GM19463 (cell line): ENCODE results near the gene MACROD1.

Source experiments
- ATAC-seq: cut with Tn5 transposase; IDR thresholded peaks from one replicate; pipeline ENCODE4 v1.9.1; 2021; ENCODE audit warnings: mild to moderate bottlenecking, moderate library complexity; ENCODE audit not compliant: unreplicated experiment

MACROD1 gene

GRCh38 chr11:64078905-64079304 is 87.0 kb downstream of the MACROD1 start:
- no peak for ATAC-seq

GRCh38 chr11:64078284-64078683 is 87.6 kb downstream of the MACROD1 start:
- ATAC-seq: no peak

- ATAC-seq: no peak
Observed at GRCh38 chr11:64077607-64078006, 88.3 kb downstream of the MACROD1 start.

- no peak for ATAC-seq
Observed at GRCh38 chr11:64076758-64077157, 89.2 kb downstream of the MACROD1 start.

GRCh38 chr11:64074239-64074638 is 91.7 kb downstream of the MACROD1 start:
- no peak for ATAC-seq

- ATAC-seq: no peak
Observed at GRCh38 chr11:64073542-64073941, 92.4 kb downstream of the MACROD1 start.

- ATAC-seq: no peak
Observed at GRCh38 chr11:64072871-64073270, 93.0 kb downstream of the MACROD1 start.

GRCh38 chr11:64072403-64072802 is 93.5 kb downstream of the MACROD1 start:
- ATAC-seq: no peak

- no peak for ATAC-seq
Observed at GRCh38 chr11:64071849-64072248, 94.1 kb downstream of the MACROD1 start.

GRCh38 chr11:64070314-64070681 is 95.6 kb downstream of the MACROD1 start:
- ATAC-seq: no peak

GRCh38 chr11:64069401-64070313 is 96.3 kb downstream of the MACROD1 start:
- no peak for ATAC-seq

GRCh38 chr11:64068705-64069400 is 97.1 kb downstream of the MACROD1 start:
- ATAC-seq: no peak

- no peak for ATAC-seq
Observed at GRCh38 chr11:64067230-64067993, 98.5 kb downstream of the MACROD1 start.

GRCh38 chr11:64065712-64066111 is 100.2 kb downstream of the MACROD1 start:
- no peak for ATAC-seq

GRCh38 chr11:64065141-64065465 is 100.8 kb downstream of the MACROD1 start:
- no peak for ATAC-seq

GRCh38 chr11:64064374-64065140 is 101.4 kb downstream of the MACROD1 start:
- ATAC-seq: no peak

GRCh38 chr11:64063777-64064176 is 102.1 kb downstream of the MACROD1 start:
- no peak for ATAC-seq

- ATAC-seq: no peak
Observed at GRCh38 chr11:64062185-64063039, 103.5 kb downstream of the MACROD1 start.

GRCh38 chr11:64060861-64061444 is 105.0 kb downstream of the MACROD1 start:
- ATAC-seq: no peak
